GM18858 (cell line): Measurements from ENCODE around the gene PLD5.
"Not testable (repeated sequence)": the region's sequence is repeated elsewhere in the genome, so short reads cannot be mapped to it uniquely, and the experiment has no call there.

Source experiments
- ATAC-seq: cut with Tn5 transposase; IDR thresholded peaks from one replicate; pipeline ENCODE4 v1.9.1; 2021; ENCODE audit not compliant: unreplicated experiment

PLD5 gene

GRCh38 chr1:242065813-242066212, 458.7 kb downstream of the PLD5 start:
- ATAC-seq: no peak

- ATAC-seq: no peak
Measured at GRCh38 chr1:242062271-242062670, 462.2 kb downstream of the PLD5 start.

- no peak for ATAC-seq
Measured at GRCh38 chr1:242059976-242060375, 464.5 kb downstream of the PLD5 start.

- ATAC-seq: peak; percentile 92
Measured at GRCh38 chr1:242058582-242058981, 465.9 kb downstream of the PLD5 start.

- ATAC-seq: not testable (repeated sequence)
Measured at GRCh38 chr1:242058181-242058580, 466.3 kb downstream of the PLD5 start.

- no peak for ATAC-seq
Measured at GRCh38 chr1:242057745-242058115, 466.8 kb downstream of the PLD5 start.

GRCh38 chr1:242056988-242057744, 467.3 kb downstream of the PLD5 start:
- no peak for ATAC-seq

GRCh38 chr1:242055749-242056320, 468.7 kb downstream of the PLD5 start:
- ATAC-seq: no peak

- no peak for ATAC-seq
Measured at GRCh38 chr1:242043165-242043564, 481.3 kb downstream of the PLD5 start.

- no peak for ATAC-seq
Measured at GRCh38 chr1:242034392-242034791, 490.1 kb downstream of the PLD5 start.

- ATAC-seq: no peak
Measured at GRCh38 chr1:242033447-242033846, 491.1 kb downstream of the PLD5 start.
